Measurements from ENCODE around the gene GPC6.

The GPC6 gene

DNA sequence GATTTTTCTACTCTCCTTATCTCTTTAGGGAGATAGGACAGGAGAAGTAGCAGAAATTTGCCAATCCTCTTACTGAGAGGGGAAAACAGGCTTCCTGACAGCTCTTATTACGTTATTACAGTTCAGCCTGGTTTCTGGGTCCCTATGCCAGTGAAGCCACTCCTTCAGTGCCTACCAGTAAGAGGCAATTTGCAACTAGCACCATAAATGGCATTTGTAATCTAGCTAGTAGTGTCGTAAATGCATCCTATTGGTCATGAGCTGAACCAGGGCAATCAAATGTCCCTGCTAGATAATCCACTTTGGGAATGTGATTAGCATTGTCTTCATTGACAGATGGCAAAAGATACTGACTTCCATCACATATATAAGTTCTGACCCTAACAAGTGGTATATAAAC, 824.1 kb downstream of the GPC6 start:
- DNase-seq (ENCODE audit: low read depth): no peak

- DNase-seq (ENCODE audit: low read depth): no peak
Measured at GRCh38 chr13:94053986-94054593, 827.5 kb downstream of the GPC6 start.

GRCh38 chr13:94056362-94056990, 829.9 kb downstream of the GPC6 start:
- no peak for DNase-seq (ENCODE audit: low read depth)

- no peak for DNase-seq (ENCODE audit: low read depth)
Measured at GRCh38 chr13:94057618-94058186, 831.1 kb downstream of the GPC6 start.

DNA sequence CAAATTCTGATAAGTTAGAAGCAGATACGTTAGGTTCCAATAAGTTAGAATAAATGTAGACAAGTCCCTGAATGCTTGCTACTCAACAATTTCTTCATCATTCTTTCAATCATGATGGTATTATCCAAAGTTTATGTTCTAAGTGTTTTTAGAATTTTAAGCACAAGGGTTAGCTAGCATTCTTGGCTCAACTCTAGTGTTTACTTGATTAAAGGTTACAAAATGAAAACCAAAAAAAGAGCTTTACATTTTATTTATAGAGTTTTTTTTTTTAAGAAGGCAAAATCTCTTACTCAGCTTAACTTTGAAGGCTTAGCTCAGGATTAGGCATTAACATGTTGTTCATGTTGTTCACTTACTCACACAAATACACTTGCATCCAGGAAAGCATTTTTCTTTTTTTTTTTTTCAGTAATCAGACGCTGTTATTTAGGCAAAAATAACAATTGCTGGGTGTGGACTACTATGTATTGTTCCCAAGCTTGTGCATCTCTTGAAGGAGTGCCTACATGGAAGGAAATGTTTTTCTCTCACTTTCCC, 832.3 kb downstream of the GPC6 start:
- no peak for DNase-seq (ENCODE audit: low read depth)

GRCh38 chr13:94061301-94061700, 834.7 kb downstream of the GPC6 start:
- DNase-seq (ENCODE audit: low read depth): no peak

GRCh38 chr13:94063096-94063495, 836.5 kb downstream of the GPC6 start:
- DNase-seq (ENCODE audit: low read depth): no peak

- DNase-seq (ENCODE audit: low read depth): no peak
Measured at GRCh38 chr13:94063848-94064247, 837.2 kb downstream of the GPC6 start.

DNA sequence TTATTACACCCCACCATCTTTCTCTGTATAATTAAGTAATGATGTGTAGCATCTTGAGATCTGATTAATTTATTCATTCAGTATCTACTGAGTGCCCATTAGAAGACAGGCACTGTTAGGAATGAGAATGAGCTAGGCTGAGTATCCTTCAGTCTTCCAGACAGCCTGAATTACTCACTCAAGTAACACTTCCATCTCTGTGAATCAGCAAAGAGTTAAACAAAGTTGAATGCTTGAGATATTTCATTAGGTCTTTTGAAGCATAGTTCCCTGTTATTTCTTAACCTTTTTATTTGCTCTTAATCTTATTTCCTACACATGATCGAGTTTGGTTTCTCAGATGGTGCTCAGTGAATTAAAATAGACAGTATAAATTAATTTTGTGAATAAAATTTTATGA, 839.1 kb downstream of the GPC6 start:
- no peak for DNase-seq (ENCODE audit: low read depth)

GRCh38 chr13:94073007-94073744, 846.6 kb downstream of the GPC6 start:
- no peak for DNase-seq (ENCODE audit: low read depth)

DNA sequence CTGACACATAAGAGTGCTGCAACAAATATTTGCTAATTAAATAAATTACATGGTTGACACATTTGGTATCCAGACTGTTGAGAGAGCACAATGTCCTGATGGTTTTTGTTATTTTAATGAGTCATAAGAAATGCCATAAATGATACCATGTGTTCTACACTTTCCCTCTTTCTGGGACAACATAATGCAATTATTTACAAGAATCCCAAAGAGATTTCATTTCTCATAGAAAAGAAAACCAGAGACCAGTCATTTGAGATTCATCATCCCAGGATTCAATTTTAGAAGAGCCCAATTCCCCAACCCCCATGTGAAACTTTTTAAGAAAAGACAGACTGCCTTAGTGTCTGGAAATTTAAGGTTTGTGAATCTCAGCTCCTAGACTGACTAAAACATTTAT, 853.3 kb downstream of the GPC6 start:
- DNase-seq (ENCODE audit: low read depth): no peak

- DNase-seq (ENCODE audit: low read depth): no peak
Measured at GRCh38 chr13:94080527-94080926, 853.9 kb downstream of the GPC6 start.

DNA sequence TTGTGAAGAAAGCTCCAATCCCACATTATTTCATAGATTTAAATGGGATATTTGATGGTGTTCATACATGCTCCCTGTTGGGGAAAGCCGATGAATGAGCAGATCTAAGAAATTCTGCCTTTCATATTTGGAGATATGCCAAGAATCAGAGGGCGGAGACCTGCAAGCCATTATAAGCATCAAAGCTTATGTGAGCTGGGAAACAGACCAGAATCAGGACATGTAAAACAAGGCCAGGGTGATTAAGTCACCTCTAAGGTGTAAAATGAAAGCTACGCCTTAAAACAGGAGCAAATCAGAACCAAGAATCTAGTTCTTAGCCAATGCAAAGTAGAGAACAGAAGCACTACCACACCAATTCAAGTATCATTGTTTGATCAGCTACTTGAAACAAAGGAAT, 860.5 kb downstream of the GPC6 start:
- no peak for DNase-seq (ENCODE audit: low read depth)

- no peak for DNase-seq (ENCODE audit: low read depth)
Measured at GRCh38 chr13:94088742-94089141, 862.1 kb downstream of the GPC6 start.

DNA sequence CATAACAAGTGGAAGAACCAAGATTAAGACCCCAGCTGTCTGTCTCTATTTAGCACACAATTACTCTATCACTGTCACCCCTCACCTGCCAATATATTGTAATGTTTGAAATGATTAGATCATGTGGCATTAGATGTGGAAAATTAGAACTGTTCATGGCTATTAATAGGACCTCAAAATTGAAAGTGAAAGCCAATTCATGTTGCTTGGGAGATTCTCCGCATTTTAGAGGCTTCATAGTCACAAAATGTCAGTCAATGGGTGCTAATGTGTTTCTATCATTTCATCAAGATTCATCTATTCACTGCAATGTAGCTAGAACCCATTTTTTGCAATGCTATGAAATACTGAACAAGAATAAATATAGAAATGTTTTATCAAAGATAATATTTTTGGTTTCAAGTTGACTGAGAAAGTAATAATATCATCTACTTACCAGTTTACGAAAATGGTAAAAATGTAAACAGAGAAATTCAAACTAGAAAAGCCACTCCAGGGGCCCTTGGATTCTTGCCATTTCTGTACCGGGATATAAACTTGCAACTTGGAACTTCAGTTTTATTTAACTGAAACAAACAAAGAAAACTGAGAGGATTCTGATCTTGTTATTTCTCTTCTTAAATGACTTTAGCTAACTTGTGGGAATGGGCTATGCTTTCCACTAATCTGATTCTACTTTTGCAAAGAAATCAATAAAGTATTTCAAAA, 864.3 kb downstream of the GPC6 start:
- no peak for DNase-seq (ENCODE audit: low read depth)

GRCh38 chr13:94093652-94094315, 867.2 kb downstream of the GPC6 start:
- DNase-seq (ENCODE audit: low read depth): no peak

- DNase-seq (ENCODE audit: low read depth): no peak
Measured at GRCh38 chr13:94109715-94110374, 883.2 kb downstream of the GPC6 start.

- no peak for DNase-seq (ENCODE audit: low read depth)
Measured at GRCh38 chr13:94112227-94112626, 885.6 kb downstream of the GPC6 start.

GRCh38 chr13:94112731-94113130, 886.1 kb downstream of the GPC6 start:
- no peak for DNase-seq (ENCODE audit: low read depth)

DNA sequence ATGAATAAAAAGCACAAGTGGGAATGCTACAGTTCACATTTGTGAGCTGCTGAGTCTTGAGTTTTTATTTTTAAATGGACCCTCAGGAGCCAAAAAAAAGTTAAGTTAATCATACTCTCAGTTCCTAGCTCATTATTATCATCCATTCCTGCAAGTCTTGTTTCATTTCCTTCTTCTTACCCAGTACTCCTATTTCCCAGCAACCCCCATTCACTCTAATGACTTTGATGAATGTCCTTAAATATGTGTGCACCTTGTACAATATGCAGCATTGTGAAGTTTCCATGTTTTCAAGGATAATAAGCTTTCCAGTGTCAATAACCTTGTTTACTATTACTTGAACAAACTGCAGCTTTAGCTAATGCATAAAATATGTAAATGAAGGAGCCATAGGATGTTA, 886.6 kb downstream of the GPC6 start:
- DNase-seq (ENCODE audit: low read depth): no peak

- DNase-seq (ENCODE audit: low read depth): no peak
Measured at GRCh38 chr13:94114166-94114565, 887.6 kb downstream of the GPC6 start.

All from stimulated activated CD8-positive, alpha-beta memory T cell treated with anti-CD3 and anti-CD28 coated beads, Interleukin-12 subunit alpha, Interleukin-12 subunit beta, amount 100 ng/mL, for 1 hour (primary cell).